Ectodermal cell (in vitro differentiated cells): ENCODE data around the gene NHERF2.

ENCODE experiments used
- H3K27ac ChIP-seq: 2 replicates; pipeline ENCODE4 v1.7.0; 2013; ENCODE audit warnings: mild to moderate bottlenecking, low read depth, low read length; ENCODE audit not compliant: insufficient read depth, poor library complexity, severe bottlenecking
- H3K27me3 ChIP-seq: 2 replicates; pipeline ENCODE4 v1.7.0; 2013; ENCODE audit warnings: mild to moderate bottlenecking, low read length; ENCODE audit not compliant: insufficient read depth, control insufficient read depth, poor library complexity, severe bottlenecking
- H3K36me3 ChIP-seq: one replicate; pipeline ENCODE4 v1.7.0; 2013; ENCODE audit warnings: low read length; ENCODE audit not compliant: control insufficient read depth, insufficient read depth
- H3K4me1 ChIP-seq: one replicate; pipeline ENCODE4 v1.7.0; 2013; ENCODE audit warnings: low read length; ENCODE audit not compliant: control insufficient read depth, insufficient read depth
- H3K4me3 ChIP-seq: 2 replicates; pipeline ENCODE4 v1.7.0; 2013; ENCODE audit warnings: low read depth, low read length, control low read depth; ENCODE audit not compliant: insufficient read depth
- H3K9me3 ChIP-seq: 2 replicates; pipeline ENCODE4 v1.7.0; 2013; ENCODE audit warnings: mild to moderate bottlenecking, low read length, moderate library complexity; ENCODE audit not compliant: control insufficient read depth
- WGBS, 2 experiments: methylation state at CpG; one replicate each; pipeline ENCODE4 v1.1.7; 2013; ENCODE audit warnings: missing lambda C conversion rate in 2 of 2; 5-methylcytosine and 5-hydroxymethylcytosine counted together

NHERF2 gene

DNA sequence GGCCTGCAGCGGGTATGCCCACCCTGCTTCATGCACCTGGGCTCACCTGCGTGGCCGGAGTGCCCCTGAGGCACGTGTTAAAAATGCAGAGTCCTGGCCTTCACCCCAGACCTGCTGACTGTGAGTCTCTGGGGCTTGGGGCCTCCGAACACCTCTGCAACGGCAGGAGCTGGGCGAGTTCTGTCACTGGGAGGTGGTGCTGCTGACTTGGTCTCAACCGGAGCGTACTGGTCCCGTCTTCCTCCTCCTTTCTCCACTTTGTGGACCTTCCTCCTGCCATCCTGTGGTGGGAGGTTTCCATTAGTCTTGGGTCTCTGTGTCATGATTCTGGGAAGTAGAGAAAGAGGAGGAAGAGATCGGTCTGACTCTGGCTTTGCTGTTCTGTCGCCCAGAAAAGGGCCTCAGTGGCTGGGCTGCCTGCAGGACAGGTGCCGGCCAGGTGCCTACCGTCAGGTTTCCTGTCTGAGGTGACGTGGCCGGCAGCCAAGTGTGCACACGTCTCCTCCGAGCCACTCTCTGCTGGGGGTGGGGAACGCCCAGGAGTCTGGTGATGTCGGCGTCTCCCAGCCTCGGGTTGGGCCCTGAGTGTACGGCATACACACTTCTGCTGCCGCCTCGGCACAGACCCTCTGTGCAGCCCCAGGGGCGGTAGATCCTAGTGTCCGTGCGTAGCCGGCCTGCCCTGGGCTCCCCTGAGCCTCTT lies 28.0 kb downstream of the NHERF2 start:
- Histone ChIP-seq H3K27me3 (no peaks in the 10 kb centered on the region), H3K9me3 (no peaks in the 10 kb centered on the region), H3K4me1 (peaks cover 11% of the 10 kb centered on the region), H3K27ac (no peak overlapping the region), H3K36me3 (peaks cover 11% of the 10 kb centered on the region), H3K4me3 (no peak overlapping the region)
- WGBS, 2 experiments = 95 to 96% methylated on average over 29 of the region's 29 CpGs

DNA sequence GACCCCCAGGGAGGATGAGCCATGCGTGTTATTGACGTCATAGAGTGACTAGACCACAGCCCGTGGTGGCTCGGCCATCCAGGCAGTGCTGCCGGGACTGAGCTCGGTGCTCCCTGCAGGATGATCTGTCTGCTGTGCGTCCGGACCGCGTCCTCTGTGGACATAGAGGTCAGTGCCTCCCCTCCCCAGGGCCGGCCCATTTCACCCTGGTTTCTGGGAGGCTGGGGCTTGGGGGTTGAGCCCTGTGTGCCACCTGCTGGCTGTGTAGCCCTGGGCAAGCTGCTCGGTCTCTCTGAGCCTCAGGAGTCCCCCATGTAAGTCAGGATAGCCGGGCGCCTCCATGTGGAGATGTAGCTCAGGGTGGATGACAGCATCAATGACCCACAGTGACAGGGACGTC lies 29.4 kb downstream of the NHERF2 start:
- Histone ChIP-seq H3K4me1 (peaks cover 11% of the 10 kb centered on the region), H3K27ac (no peak overlapping the region), H3K27me3 (no peaks in the 10 kb centered on the region), H3K4me3 (no peak overlapping the region), H3K9me3 (no peaks in the 10 kb centered on the region), H3K36me3 (peaks cover 11% of the 10 kb centered on the region)
- 91 to 92% methylated on average over 15 of the region's 15 CpGs for WGBS, 2 experiments

DNA sequence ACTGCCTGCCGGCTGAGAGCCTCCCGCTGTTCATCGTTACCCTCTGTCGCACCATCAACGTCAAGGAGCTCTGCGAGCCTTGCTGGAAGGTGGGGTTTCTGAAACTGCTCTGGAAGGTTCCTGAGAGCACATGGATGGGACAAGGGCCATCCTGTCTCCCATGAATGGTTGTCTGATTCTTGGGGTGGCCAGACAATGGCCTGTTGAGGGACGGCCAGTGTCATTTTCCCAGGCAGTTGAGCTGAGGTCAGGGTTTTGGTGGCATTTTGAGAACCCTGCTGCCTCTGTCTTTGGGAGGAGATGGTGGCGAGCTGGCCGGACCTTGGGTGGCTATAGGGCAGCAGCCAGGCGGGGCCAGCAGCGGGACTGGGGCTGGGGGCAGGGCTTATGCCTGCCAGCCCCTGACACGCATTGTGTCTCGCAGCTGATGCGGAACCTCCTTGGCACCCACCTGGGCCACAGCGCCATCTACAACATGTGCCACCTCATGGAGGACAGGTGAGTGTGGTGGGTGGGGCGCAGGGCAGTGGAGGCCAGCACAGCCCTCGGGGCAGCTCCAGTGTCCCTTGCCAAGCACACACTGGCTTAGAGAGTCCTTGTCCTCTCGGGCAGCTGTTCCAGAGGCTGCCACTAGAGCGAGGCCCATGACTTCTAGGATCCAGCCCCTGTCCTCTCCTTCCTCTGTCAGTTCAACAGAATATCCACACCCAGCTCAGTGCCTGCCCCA lies 30.1 kb downstream of the NHERF2 start:
- Histone ChIP-seq H3K27me3 (no peaks in the 10 kb centered on the region), H3K4me1 (peaks cover 11% of the 10 kb centered on the region), H3K27ac (no peak overlapping the region), H3K4me3 (no peak overlapping the region), H3K9me3 (no peaks in the 10 kb centered on the region), H3K36me3 (peaks cover 11% of the 10 kb centered on the region)
- WGBS, 2 experiments = 93 to 94% methylated on average over 19 of the region's 19 CpGs

DNA sequence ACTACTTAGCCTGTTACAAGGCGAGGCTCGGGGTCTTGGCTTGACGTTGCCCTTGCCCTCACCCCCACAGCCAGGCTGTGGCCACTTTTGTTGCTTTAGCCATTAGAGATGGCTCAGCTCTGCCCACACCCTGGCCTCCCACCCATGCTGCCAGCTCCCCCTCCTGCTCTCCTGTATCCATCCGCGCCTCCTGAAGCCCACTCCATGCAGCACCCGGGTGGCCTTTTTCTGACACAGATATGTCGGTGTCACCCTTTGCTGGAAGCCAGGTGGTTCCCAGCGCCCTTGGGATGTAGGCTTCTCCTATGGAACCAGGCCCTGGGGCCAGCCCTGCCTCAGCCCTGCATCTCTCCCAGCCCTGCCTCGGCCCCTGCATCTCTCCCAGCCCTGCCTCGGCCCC lies 30.7 kb downstream of the NHERF2 start:
- no peak overlapping the region for H3K27ac ChIP-seq

DNA sequence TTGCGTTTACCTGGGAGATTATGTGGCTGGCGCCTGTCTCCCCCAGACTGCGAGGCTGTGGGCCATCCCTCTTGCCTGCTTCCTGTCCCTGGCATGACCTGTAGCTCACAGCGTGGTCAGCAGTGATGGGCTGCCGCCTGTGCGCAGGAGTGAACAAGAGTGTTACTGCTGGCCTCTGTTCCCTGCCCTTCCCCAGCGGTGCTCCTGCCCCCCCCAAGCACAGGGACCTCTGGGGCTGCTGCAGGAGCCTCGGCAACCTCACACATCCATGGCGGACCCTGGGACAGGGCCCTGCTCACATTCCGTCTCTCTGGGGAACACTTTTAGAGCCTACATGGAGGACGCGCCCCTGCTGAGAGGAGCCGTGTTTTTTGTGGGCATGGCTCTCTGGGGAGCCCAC lies 31.7 kb downstream of the NHERF2 start:
- H3K4me1 ChIP-seq = peaks cover 11% of the 10 kb centered on the region
- no peak overlapping the region for H3K4me3 ChIP-seq
- H3K9me3 ChIP-seq = no peaks in the 10 kb centered on the region
- WGBS, 2 experiments = 90 to 91% methylated on average over 13 of the region's 13 CpGs
- peak overlapping the region; percentile 55 for H3K27ac ChIP-seq
- peaks cover 11% of the 10 kb centered on the region for H3K36me3 ChIP-seq
- no peaks in the 10 kb centered on the region for H3K27me3 ChIP-seq

More for the DNA sequence above, 30.7 kb downstream of the NHERF2 start:
- Histone ChIP-seq H3K9me3 (no peaks in the 10 kb centered on the region), H3K4me1 (peaks cover 11% of the 10 kb centered on the region), H3K4me3 (no peak overlapping the region), H3K27me3 (no peaks in the 10 kb centered on the region), H3K36me3 (peaks cover 11% of the 10 kb centered on the region)
- 90 to 94% methylated on average over 9 of the region's 10 CpGs for WGBS, 2 experiments

DNA sequence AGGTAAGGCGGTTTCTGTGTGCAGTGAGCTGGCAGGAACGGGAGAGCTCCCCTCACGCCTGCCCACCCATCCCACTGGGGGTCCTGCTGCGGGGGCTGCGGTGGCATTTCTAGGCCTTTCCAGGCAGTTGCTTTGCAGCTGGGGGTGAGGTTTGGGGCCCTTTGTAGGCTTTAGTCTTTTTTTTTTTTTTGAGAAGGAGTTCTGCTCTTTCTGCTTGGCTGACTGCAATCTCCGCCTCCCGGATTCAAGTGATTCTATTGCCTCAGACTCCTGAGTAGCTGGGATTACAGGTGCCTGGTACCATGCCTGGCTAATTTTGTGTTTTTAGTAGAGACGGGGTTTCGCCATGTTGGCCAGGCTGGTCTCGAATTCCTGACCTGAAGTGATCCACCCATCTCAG lies 32.2 kb downstream of the NHERF2 start:
- no peaks in the 10 kb centered on the region for H3K9me3 ChIP-seq
- H3K4me3 ChIP-seq = no peak overlapping the region
- H3K4me1 ChIP-seq = peaks cover 11% of the 10 kb centered on the region
- H3K27me3 ChIP-seq = no peaks in the 10 kb centered on the region
- WGBS, 2 experiments = 90 to 92% methylated on average over 10 of the region's 10 CpGs
- H3K36me3 ChIP-seq = peaks cover 12% of the 10 kb centered on the region
- peak overlapping the region; percentile 55 for H3K27ac ChIP-seq

DNA sequence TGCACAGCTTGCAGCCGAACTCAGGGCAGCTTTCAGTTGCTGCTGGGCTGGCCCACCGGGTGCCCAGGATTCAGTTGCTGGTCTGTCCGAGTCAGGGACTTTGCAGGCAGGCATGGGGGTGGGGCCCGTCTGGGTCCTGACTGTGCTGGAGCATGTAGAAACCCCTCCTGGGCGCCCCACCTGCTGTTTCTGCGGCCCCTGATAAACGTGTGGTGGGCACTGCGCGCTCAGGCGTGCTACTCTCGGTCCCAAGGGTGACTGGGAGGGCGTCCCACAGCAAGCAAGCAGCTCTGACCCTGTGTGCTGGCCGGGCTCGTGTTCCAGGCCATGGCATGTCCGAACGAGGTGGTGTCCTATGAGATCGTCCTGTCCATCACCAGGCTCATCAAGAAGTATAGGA lies 33.6 kb downstream of the NHERF2 start:
- H3K27ac ChIP-seq = no peak overlapping the region
- peaks cover 14% of the 10 kb centered on the region for H3K36me3 ChIP-seq
- H3K4me1 ChIP-seq = peaks cover 11% of the 10 kb centered on the region
- no peaks in the 10 kb centered on the region for H3K27me3 ChIP-seq
- H3K4me3 ChIP-seq = no peak overlapping the region
- H3K9me3 ChIP-seq = no peaks in the 10 kb centered on the region
- WGBS, 2 experiments = 94 to 95% methylated on average over 17 of the region's 17 CpGs

DNA sequence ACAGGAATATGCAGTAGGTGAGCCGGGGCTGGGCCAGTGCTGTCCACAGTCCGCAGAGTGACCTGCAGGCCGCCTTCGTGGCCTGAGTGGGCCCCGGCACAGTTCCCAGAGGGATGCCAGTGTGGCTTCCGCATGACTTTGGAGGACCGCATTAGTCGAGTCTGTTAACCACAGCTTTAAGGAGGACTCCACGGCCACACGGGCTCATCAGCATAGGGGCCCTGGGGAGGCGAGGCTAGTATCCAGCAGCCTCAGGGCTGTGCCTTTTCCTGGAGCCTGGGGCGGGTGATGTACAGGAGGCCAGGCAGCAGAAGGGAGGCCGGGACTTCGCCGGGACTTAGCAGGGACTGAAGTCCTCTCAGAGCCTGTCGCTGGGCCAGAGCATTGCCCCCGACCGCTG lies 34.3 kb downstream of the NHERF2 start:
- Histone ChIP-seq H3K9me3 (no peaks in the 10 kb centered on the region), H3K27ac (no peak overlapping the region), H3K27me3 (no peaks in the 10 kb centered on the region), H3K4me1 (peaks cover 11% of the 10 kb centered on the region), H3K36me3 (peaks cover 20% of the 10 kb centered on the region), H3K4me3 (no peak overlapping the region)
- WGBS, 2 experiments = 95 to 96% methylated on average over 18 of the region's 18 CpGs

DNA sequence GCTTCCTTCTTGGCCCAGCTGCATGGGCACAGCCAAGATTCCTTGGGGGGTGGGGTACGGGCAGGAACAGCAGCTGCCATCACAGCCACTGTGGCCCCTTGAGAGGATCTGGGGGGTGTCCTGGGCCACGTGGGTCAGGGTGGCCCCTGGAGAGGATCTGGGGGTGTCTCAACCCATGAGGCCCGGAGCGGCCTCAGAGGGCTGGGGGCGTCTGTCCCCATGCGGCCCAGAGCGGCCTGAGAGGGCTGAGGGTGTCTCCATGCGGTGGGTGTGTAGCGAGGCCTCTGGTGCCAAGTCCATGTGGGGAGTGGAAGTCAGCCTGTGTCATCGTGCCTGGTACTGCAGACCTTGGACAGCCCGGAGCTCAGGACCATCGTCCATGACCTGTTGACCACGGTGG lies 34.8 kb downstream of the NHERF2 start:
- H3K36me3 ChIP-seq = peaks cover 24% of the 10 kb centered on the region
- WGBS, 2 experiments = 96% methylated on average over 13 of the region's 13 CpGs
- no peak overlapping the region for H3K27ac ChIP-seq
- H3K4me1 ChIP-seq = peaks cover 11% of the 10 kb centered on the region
- no peak overlapping the region for H3K4me3 ChIP-seq
- H3K9me3 ChIP-seq = no peaks in the 10 kb centered on the region
- H3K27me3 ChIP-seq = no peaks in the 10 kb centered on the region

DNA sequence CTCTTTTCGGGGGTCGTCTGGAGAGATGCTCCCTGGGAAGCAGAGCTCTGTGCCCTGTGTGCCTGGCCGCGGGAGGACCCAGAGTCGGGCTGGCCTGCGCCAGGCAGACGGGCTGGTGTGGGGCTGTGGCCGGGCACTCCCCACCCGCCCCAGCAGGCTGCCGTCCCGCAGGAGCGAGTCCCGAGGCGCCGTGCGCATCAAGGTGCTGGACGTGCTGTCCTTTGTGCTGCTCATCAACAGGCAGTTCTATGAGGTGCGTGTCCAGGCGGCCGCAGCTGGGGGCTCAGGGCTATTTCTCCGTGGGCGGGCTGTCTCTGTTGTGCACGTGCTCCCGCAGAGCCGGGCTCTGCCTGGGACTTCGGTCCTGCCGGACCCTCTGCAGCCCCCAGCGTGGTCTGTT lies 36.1 kb downstream of the NHERF2 start:
- Histone ChIP-seq H3K27ac (no peak overlapping the region), H3K27me3 (no peaks in the 10 kb centered on the region), H3K36me3 (peaks cover 28% of the 10 kb centered on the region), H3K4me1 (peaks cover 11% of the 10 kb centered on the region), H3K4me3 (no peak overlapping the region), H3K9me3 (no peaks in the 10 kb centered on the region)
- WGBS, 2 experiments = 96 to 97% methylated on average over 28 of the region's 28 CpGs
